Osteocyte (in vitro differentiated cells): Measurements from ENCODE around the gene MED26. TPM values are rescaled to one million over a fixed set of nuclear protein-coding genes. Genes with fewer than 3 reads are reported as not detected.

ENCODE experiments used
- DNase-seq: peaks from one replicate; pipeline ENCODE4 v3.0.0; 2021; ENCODE audit warnings: mixed read lengths; ENCODE audit not compliant: unreplicated experiment; ENCODE audit errors: extremely low spot score
- H3K27ac Mint-ChIP-seq: one replicate; pipeline ENCODE4 v1.8.0; 2021; ENCODE audit warnings: mild to moderate bottlenecking, mixed read lengths; ENCODE audit not compliant: unreplicated experiment
- H3K27me3 Mint-ChIP-seq: one replicate; pipeline ENCODE4 v1.8.0; 2021; ENCODE audit warnings: mixed read lengths; ENCODE audit not compliant: unreplicated experiment
- H3K36me3 Mint-ChIP-seq: one replicate; pipeline ENCODE4 v1.8.0; 2021; ENCODE audit warnings: mixed read lengths; ENCODE audit not compliant: unreplicated experiment
- H3K4me1 Mint-ChIP-seq: one replicate; pipeline ENCODE4 v1.8.0; 2021; ENCODE audit warnings: mixed read lengths; ENCODE audit not compliant: unreplicated experiment
- H3K4me3 Mint-ChIP-seq: one replicate; pipeline ENCODE4 v1.8.0; 2021; ENCODE audit warnings: mild to moderate bottlenecking, moderate library complexity, mixed read lengths; ENCODE audit not compliant: unreplicated experiment
- H3K9me3 Mint-ChIP-seq: one replicate; pipeline ENCODE4 v1.8.0; 2021; ENCODE audit warnings: mixed read lengths; ENCODE audit not compliant: unreplicated experiment
- total RNA-seq: library from RNA; stranded (reverse); gene quantifications from 2 replicates; pipeline ENCODE4 v1.2.1, GENCODE V29; 2021
- TF ChIP-seq, protein P1 (sequence below): fragments of 200-600 bp; sonication (generic); IDR thresholded peaks from 2 replicates; pipeline ENCODE4 v1.5.0; 2021; ENCODE audit warnings: antibody characterized with exemption, mild to moderate bottlenecking, moderate library complexity

The MED26 gene
- total RNA-seq, 1 donor from 2014 or later, result 9.5 TPM

DNA sequence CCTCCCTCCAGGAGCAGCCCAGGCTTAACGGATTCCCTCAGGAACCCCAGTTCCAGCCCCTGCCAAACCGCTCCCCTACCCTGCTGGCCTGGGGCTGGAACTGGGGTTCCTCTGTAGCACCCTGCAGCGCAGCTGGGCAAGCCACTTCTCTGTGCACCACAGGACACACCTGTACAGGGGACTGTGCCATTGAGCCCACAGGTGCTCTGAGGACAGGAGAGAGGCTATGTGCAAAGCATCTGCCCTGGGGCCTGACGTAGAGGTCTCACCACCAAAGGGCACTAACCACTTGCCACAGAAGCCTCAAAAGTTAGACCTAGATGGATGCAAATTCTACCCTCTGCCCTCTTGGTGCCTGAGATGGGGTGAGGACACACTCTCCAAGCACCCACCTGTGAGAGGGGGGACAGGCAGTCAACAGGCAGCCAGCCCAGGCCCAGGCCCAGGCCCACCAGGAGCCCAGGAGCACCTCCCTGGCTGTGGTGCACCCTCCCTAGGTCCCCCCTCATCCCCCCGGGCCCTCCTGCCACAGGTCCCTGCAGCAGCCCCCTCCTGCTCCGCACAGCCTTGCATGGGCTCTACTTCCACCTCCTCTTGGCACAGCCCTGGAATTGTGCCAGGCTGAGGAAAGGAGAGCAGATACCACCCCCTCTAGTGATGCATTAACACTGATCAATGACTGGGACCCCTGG, 28.2 kb downstream of the MED26 start:
- TF ChIP-seq, protein P1, sequence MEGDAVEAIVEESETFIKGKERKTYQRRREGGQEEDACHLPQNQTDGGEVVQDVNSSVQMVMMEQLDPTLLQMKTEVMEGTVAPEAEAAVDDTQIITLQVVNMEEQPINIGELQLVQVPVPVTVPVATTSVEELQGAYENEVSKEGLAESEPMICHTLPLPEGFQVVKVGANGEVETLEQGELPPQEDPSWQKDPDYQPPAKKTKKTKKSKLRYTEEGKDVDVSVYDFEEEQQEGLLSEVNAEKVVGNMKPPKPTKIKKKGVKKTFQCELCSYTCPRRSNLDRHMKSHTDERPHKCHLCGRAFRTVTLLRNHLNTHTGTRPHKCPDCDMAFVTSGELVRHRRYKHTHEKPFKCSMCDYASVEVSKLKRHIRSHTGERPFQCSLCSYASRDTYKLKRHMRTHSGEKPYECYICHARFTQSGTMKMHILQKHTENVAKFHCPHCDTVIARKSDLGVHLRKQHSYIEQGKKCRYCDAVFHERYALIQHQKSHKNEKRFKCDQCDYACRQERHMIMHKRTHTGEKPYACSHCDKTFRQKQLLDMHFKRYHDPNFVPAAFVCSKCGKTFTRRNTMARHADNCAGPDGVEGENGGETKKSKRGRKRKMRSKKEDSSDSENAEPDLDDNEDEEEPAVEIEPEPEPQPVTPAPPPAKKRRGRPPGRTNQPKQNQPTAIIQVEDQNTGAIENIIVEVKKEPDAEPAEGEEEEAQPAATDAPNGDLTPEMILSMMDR, result no peak
- Mint-ChIP-seq H3K27me3 (no peaks in the 10 kb centered on the region), H3K27ac (no peak overlapping the region), H3K36me3 (no peaks in the 10 kb centered on the region), H3K9me3 (no peaks in the 10 kb centered on the region), H3K4me3 (no peak overlapping the region), H3K4me1 (peaks cover 15% of the 10 kb centered on the region)
- no peak for DNase-seq

DNA sequence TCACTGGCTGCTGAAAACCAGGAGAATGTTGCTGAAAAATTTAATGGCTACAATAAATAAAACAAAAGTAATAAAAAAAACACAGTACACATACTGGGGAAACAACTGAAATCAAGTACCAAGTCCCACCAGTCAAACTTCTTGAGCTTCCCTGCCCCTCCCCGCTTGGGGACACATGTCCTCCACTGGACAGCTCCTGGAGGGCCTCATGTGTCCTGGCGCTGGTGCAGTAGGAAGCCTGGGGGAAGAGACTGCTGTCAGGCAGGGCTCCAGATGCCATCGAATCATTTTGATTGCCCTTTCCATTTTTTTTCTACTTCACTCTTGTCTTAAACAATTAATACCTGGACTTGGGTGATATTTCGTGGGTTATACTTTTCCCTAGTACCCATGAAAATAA, 29.2 kb downstream of the MED26 start:
- TF ChIP-seq, protein P1, result no peak
- H3K4me1 Mint-ChIP-seq, result peaks cover 15% of the 10 kb centered on the region
- H3K27me3 Mint-ChIP-seq, result no peaks in the 10 kb centered on the region
- H3K36me3 Mint-ChIP-seq, result no peaks in the 10 kb centered on the region
- H3K4me3 Mint-ChIP-seq, result no peak overlapping the region
- H3K27ac Mint-ChIP-seq, result no peak overlapping the region
- DNase-seq, result no peak
- no peaks in the 10 kb centered on the region for H3K9me3 Mint-ChIP-seq

DNA sequence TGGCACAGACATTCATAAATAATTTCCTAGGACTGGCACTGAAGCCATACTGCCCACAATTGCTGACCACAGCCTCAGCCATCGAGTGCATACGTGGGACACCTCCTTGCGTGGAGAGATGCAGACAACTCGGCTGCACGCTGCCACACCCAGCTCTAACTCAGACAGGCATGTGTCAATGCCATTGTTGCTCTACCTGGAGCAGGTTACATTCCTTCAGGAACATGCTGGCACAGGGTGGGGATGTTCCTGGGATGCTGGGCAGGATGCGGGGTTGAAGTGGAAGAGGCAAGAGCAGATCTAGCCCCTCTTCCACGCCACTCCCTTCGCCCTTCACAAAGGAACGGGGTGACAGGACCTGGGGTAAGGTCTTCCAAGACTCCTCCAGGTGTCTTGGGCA, 31.6 kb downstream of the MED26 start:
- TF ChIP-seq, protein P1, result no peak
- peaks cover 17% of the 10 kb centered on the region for H3K4me1 Mint-ChIP-seq
- no peak overlapping the region for H3K4me3 Mint-ChIP-seq
- no peaks in the 10 kb centered on the region for H3K27me3 Mint-ChIP-seq
- H3K9me3 Mint-ChIP-seq, result no peaks in the 10 kb centered on the region
- H3K27ac Mint-ChIP-seq, result no peak overlapping the region
- no peak for DNase-seq
- no peaks in the 10 kb centered on the region for H3K36me3 Mint-ChIP-seq

DNA sequence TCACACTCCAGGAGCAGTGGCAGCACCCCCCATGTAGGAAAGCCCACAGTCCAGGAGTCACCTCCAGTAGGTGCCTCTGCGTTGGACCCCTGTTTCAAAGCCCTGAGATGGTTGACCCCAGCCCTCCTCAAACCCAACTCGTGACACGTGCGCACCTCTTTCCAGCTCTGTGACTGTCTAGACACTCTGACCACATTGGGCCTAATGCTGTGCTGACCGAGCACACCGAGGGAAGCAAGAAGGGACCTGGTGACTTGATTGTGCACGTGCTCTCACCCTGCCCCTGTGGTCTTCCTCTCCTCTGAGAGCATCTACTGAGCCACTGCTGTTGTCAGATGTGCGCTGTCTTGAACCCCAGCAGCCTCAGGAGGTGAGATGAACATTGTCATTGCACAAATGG, 32.9 kb downstream of the MED26 start:
- no peak for DNase-seq
- Mint-ChIP-seq H3K36me3 (no peaks in the 10 kb centered on the region), H3K4me3 (no peak overlapping the region), H3K9me3 (no peaks in the 10 kb centered on the region), H3K27me3 (no peaks in the 10 kb centered on the region), H3K4me1 (peaks cover 16% of the 10 kb centered on the region), H3K27ac (no peak overlapping the region)
- TF ChIP-seq, protein P1, result no peak

DNA sequence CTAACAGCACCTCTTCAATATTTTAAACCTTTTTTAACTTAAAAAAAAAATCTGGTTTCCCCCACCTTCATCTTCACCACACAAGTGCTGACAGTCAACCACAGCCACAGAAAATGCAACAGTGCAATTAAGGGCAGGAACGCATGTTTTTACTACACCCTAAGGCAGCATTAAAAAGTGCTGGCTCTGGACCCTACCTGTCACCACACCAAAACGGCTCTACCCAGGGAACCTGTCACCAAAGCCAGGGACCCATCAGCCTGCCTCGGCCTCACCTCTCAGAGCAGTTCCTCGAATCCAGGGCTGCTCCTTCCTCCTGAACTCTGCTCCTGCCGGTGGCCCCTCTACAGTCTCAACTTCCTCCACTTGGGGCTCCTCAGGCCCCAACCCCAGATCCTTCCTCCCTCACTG, 33.3 kb downstream of the MED26 start:
- Mint-ChIP-seq H3K36me3 (no peaks in the 10 kb centered on the region), H3K27me3 (no peaks in the 10 kb centered on the region), H3K9me3 (no peaks in the 10 kb centered on the region), H3K4me3 (no peak overlapping the region), H3K4me1 (peaks cover 19% of the 10 kb centered on the region), H3K27ac (no peak overlapping the region)
- TF ChIP-seq, protein P1, result no peak
- DNase-seq, result no peak
